ENCODE results near the gene GRK1. TPM values are rescaled to one million over a fixed set of nuclear protein-coding genes. Genes with fewer than 3 reads are reported as not detected.

GRK1 gene
- total and polyA plus RNA-seq, 2 experiments from 2014 or later: not detected

GRCh38 chr13:113641426-113641825 lies 25.6 kb upstream of the GRK1 start:
- no peak for DNase-seq
- H3K79me2 ChIP-seq (ENCODE audit: insufficient read depth): no peaks in the 10 kb centered on the region
- no peak overlapping the region for H3K4me2 ChIP-seq (ENCODE audit: unreplicated experiment)
- H2AFZ ChIP-seq: no peak overlapping the region
- WGBS, 2 experiments (ENCODE audit: low coverage in 1 of 2, low lambda C conversion rate in 2 of 2, missing lambda C conversion rate in 2 of 2): 83 to 91% methylated on average over 6 to 7 of the region's 7 CpGs
- H3K9ac ChIP-seq: no peak overlapping the region
- H3F3A ChIP-seq (ENCODE audit: insufficient read depth): 0 out of 2 replicates have a peak, but pooled peaks cover 5% of the 10 kb centered on the region
- H3K9me3 ChIP-seq (ENCODE audit: low read depth): no peaks in the 10 kb centered on the region
- no peaks in the 10 kb centered on the region for H3K9me2 ChIP-seq (ENCODE audit: insufficient read depth)
- no peak for TF ChIP-seq EZH2phosphoT487 (IDR thresholded peaks at IDR 0.05; ENCODE audit: insufficient read depth, low read depth)
- TF ChIP-seq EZH2 (IDR thresholded peaks at IDR 0.05; ENCODE audit: insufficient read depth, poor library complexity, severe bottlenecking): no peak
- no peaks in the 10 kb centered on the region for H4K20me1 ChIP-seq (ENCODE audit: insufficient read depth)
- in situ Hi-C loops (cut with MboI): no loop called here
- peaks cover 23% of the 10 kb centered on the region; the same call in 1 of the 2 replicates for H3K36me3 ChIP-seq (ENCODE audit: low read depth)
- H3K27me3 ChIP-seq (replicated peaks; ENCODE audit: insufficient read depth): no peaks in the 10 kb centered on the region
- H3K4me1 ChIP-seq (ENCODE audit: insufficient read depth): no peaks in the 10 kb centered on the region
- no peak overlapping the region for H3K4me3 ChIP-seq
- no peak overlapping the region for H3K27ac ChIP-seq

DNA sequence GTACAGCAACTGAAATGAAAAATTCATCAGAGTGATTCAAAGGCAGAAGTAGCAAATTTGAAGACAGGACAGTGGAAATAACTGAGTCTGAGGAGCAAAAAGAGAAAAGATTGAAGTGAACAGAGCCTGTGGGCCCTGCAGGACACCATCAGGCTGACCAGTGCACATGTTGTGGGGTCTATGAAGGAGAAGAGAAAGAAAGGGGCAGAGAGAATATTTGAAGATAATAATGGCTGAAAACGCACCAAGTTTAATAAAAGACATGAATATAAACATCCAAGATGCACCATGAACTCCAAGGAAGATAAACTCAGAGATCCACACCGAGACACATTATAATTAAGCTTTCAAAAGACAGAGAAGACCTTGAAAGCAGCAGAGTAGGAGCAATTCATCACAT lies 24.5 kb upstream of the GRK1 start:
- H2AFZ ChIP-seq: no peak overlapping the region
- peaks cover 20% of the 10 kb centered on the region; the same call in 1 of the 2 replicates for H3K36me3 ChIP-seq (ENCODE audit: low read depth)
- H3F3A ChIP-seq (ENCODE audit: insufficient read depth): 0 out of 2 replicates have a peak, but pooled peaks cover 5% of the 10 kb centered on the region
- no peaks in the 10 kb centered on the region for H3K9me3 ChIP-seq (ENCODE audit: low read depth)
- no peaks in the 10 kb centered on the region for H3K27me3 ChIP-seq (replicated peaks; ENCODE audit: insufficient read depth)
- WGBS, 2 experiments (ENCODE audit: low coverage in 1 of 2, low lambda C conversion rate in 2 of 2, missing lambda C conversion rate in 2 of 2): 98 to 100% methylated on average over 2 of the region's 2 CpGs
- H4K20me1 ChIP-seq (ENCODE audit: insufficient read depth): no peaks in the 10 kb centered on the region
- no peaks in the 10 kb centered on the region for H3K79me2 ChIP-seq (ENCODE audit: insufficient read depth)
- H3K4me2 ChIP-seq (ENCODE audit: unreplicated experiment): no peak overlapping the region
- no peak overlapping the region for H3K27ac ChIP-seq
- H3K4me1 ChIP-seq (ENCODE audit: insufficient read depth): no peaks in the 10 kb centered on the region
- no peak overlapping the region for H3K9ac ChIP-seq
- DNase-seq: no peak
- TF ChIP-seq EZH2 (IDR thresholded peaks at IDR 0.05; ENCODE audit: insufficient read depth, poor library complexity, severe bottlenecking): no peak
- no peak for TF ChIP-seq EZH2phosphoT487 (IDR thresholded peaks at IDR 0.05; ENCODE audit: insufficient read depth, low read depth)
- H3K4me3 ChIP-seq: no peak overlapping the region
- H3K9me2 ChIP-seq (ENCODE audit: insufficient read depth): no peaks in the 10 kb centered on the region
- in situ Hi-C loops (cut with MboI): no loop called here

DNA sequence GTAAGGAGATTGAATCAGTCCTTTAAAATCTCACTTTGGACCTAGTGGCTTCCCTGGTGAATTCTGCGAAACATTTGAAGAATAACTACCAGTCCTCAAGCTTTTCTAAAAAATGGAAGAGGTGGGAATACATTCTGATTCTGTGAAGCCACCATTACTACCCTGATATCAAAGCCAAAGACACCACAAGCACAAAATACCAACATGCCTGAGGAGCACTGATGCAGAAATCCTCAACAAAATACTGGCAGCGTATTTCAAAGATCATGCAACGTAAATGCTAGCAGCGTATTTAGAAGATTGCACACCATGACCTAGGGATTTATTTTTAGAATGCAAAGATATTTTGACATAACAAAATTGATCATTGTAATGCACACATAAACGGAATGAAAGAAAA lies 23.4 kb upstream of the GRK1 start:
- H3K27me3 ChIP-seq (replicated peaks; ENCODE audit: insufficient read depth): no peaks in the 10 kb centered on the region
- H2AFZ ChIP-seq: no peak overlapping the region
- H4K20me1 ChIP-seq (ENCODE audit: insufficient read depth): no peaks in the 10 kb centered on the region
- WGBS, 2 experiments (ENCODE audit: low coverage in 1 of 2, low lambda C conversion rate in 2 of 2, missing lambda C conversion rate in 2 of 2): 98% methylated on average over 5 of the region's 5 CpGs
- no peaks in the 10 kb centered on the region for H3K4me1 ChIP-seq (ENCODE audit: insufficient read depth)
- no peak overlapping the region for H3K4me3 ChIP-seq
- no peak overlapping the region for H3K4me2 ChIP-seq (ENCODE audit: unreplicated experiment)
- H3K27ac ChIP-seq: no peak overlapping the region
- no peaks in the 10 kb centered on the region for H3K9me3 ChIP-seq (ENCODE audit: low read depth)
- in situ Hi-C loops (cut with MboI): no loop called here
- peaks cover 11% of the 10 kb centered on the region; the same call in 1 of the 2 replicates for H3K36me3 ChIP-seq (ENCODE audit: low read depth)
- TF ChIP-seq EZH2phosphoT487 (IDR thresholded peaks at IDR 0.05; ENCODE audit: insufficient read depth, low read depth) (no peak), EZH2 (IDR thresholded peaks at IDR 0.05; ENCODE audit: insufficient read depth, poor library complexity, severe bottlenecking) (no peak)
- H3F3A ChIP-seq (ENCODE audit: insufficient read depth): 0 out of 2 replicates have a peak, but pooled peaks cover 5% of the 10 kb centered on the region
- no peak for DNase-seq
- H3K79me2 ChIP-seq (ENCODE audit: insufficient read depth): no peaks in the 10 kb centered on the region
- H3K9ac ChIP-seq: no peak overlapping the region
- no peaks in the 10 kb centered on the region for H3K9me2 ChIP-seq (ENCODE audit: insufficient read depth)

GRCh38 chr13:113644800-113645199 lies 22.2 kb upstream of the GRK1 start:
- Histone ChIP-seq H3F3A (ENCODE audit: insufficient read depth) (no peaks in the 10 kb centered on the region), H3K79me2 (ENCODE audit: insufficient read depth) (no peaks in the 10 kb centered on the region), H3K4me2 (ENCODE audit: unreplicated experiment) (no peak overlapping the region), H3K27ac (no peak overlapping the region), H3K27me3 (replicated peaks; ENCODE audit: insufficient read depth) (no peaks in the 10 kb centered on the region), H2AFZ (no peak overlapping the region), H3K4me1 (ENCODE audit: insufficient read depth) (no peaks in the 10 kb centered on the region), H3K4me3 (no peak overlapping the region), H3K9ac (no peak overlapping the region), H4K20me1 (ENCODE audit: insufficient read depth) (no peaks in the 10 kb centered on the region), H3K9me3 (ENCODE audit: low read depth) (no peaks in the 10 kb centered on the region), H3K9me2 (ENCODE audit: insufficient read depth) (no peaks in the 10 kb centered on the region), H3K36me3 (ENCODE audit: low read depth) (peaks cover 11% of the 10 kb centered on the region; the same call in 1 of the 2 replicates)
- WGBS, 2 experiments (ENCODE audit: low coverage in 1 of 2, low lambda C conversion rate in 2 of 2, missing lambda C conversion rate in 2 of 2): 96 to 98% methylated on average over 1 of the region's 1 CpG
- in situ Hi-C loops (cut with MboI): no loop called here
- DNase-seq: no peak
- TF ChIP-seq EZH2 (IDR thresholded peaks at IDR 0.05; ENCODE audit: insufficient read depth, poor library complexity, severe bottlenecking) (no peak), EZH2phosphoT487 (IDR thresholded peaks at IDR 0.05; ENCODE audit: insufficient read depth, low read depth) (no peak)

GRCh38 chr13:113645329-113645728 lies 21.7 kb upstream of the GRK1 start:
- Histone ChIP-seq H3K27me3 (replicated peaks; ENCODE audit: insufficient read depth) (no peaks in the 10 kb centered on the region), H3K27ac (no peak overlapping the region), H3K9me3 (ENCODE audit: low read depth) (no peaks in the 10 kb centered on the region), H4K20me1 (ENCODE audit: insufficient read depth) (no peaks in the 10 kb centered on the region), H3K9ac (no peak overlapping the region), H3K9me2 (ENCODE audit: insufficient read depth) (no peaks in the 10 kb centered on the region), H2AFZ (no peak overlapping the region), H3K4me2 (ENCODE audit: unreplicated experiment) (no peak overlapping the region), H3K4me3 (no peak overlapping the region), H3F3A (ENCODE audit: insufficient read depth) (no peaks in the 10 kb centered on the region), H3K36me3 (ENCODE audit: low read depth) (peaks cover 10% of the 10 kb centered on the region; the same call in 1 of the 2 replicates), H3K79me2 (ENCODE audit: insufficient read depth) (no peaks in the 10 kb centered on the region), H3K4me1 (ENCODE audit: insufficient read depth) (no peaks in the 10 kb centered on the region)
- TF ChIP-seq EZH2phosphoT487 (IDR thresholded peaks at IDR 0.05; ENCODE audit: insufficient read depth, low read depth) (no peak), EZH2 (IDR thresholded peaks at IDR 0.05; ENCODE audit: insufficient read depth, poor library complexity, severe bottlenecking) (no peak)
- WGBS, 2 experiments (ENCODE audit: low coverage in 1 of 2, low lambda C conversion rate in 2 of 2, missing lambda C conversion rate in 2 of 2): 96% methylated on average over 9 of the region's 9 CpGs
- no peak for DNase-seq
- in situ Hi-C loops (cut with MboI): no loop called here
